GM23338 (cell line): ENCODE measurements around the gene RAC2.

Experiments used
- CREB1 ChIP-seq: fragments of 250-450 bp; sonication (Bioruptor Pico); IDR thresholded peaks from 2 replicates; pipeline ENCODE4 v1.5.0; 2020; ENCODE audit warnings: low read depth, mild to moderate bottlenecking, moderate library complexity
- CTCF ChIP-seq, 2 experiments: fragments of 200-600 bp in 1 of 2; sonication (generic) in 1 of 2; conservative IDR thresholded peaks; 2 replicates each; pipeline versions ENCODE4 v1.5.1 to v1.6.1; 2016 to 2017; ENCODE audit warnings: antibody characterized with exemption in 2 of 2, low read depth in 2 of 2, mild to moderate bottlenecking in 2 of 2, moderate library complexity in 1 of 2
- ETS1 ChIP-seq: IDR thresholded peaks from 2 replicates; pipeline ENCODE4 v1.6.1; 2016; ENCODE audit warnings: antibody characterized with exemption
- EZH2 ChIP-seq: fragments of 200-600 bp; sonication (generic); IDR thresholded peaks from one replicate; pipeline ENCODE4 v1.8.0; 2017; ENCODE audit warnings: antibody characterized with exemption, mild to moderate bottlenecking, low read depth; ENCODE audit not compliant: unreplicated experiment
- EZH2phosphoT487 ChIP-seq: fragments of 200-600 bp; sonication (generic); IDR thresholded peaks from one replicate; pipeline ENCODE4 v1.8.1; 2018; ENCODE audit warnings: antibody characterized with exemption; ENCODE audit not compliant: unreplicated experiment
- JUNB ChIP-seq: IDR thresholded peaks from one replicate; pipeline ENCODE4 v1.6.1; 2016; ENCODE audit warnings: antibody characterized with exemption; ENCODE audit not compliant: unreplicated experiment
- NANOG ChIP-seq: IDR thresholded peaks from 2 replicates; pipeline ENCODE4 v1.6.1; 2016; ENCODE audit warnings: antibody characterized with exemption, borderline replicate concordance
- POLR2AphosphoS5 ChIP-seq: IDR thresholded peaks from 2 replicates; pipeline ENCODE4 v1.6.1; 2016; ENCODE audit warnings: antibody characterized with exemption, low read depth
- REST ChIP-seq: IDR thresholded peaks from one replicate; pipeline ENCODE4 v1.6.1; 2018; ENCODE audit warnings: antibody characterized with exemption; ENCODE audit not compliant: unreplicated experiment
- STAT1 ChIP-seq: IDR thresholded peaks from one replicate; pipeline ENCODE4 v1.6.1; 2016; ENCODE audit warnings: antibody characterized with exemption; ENCODE audit not compliant: unreplicated experiment
- ZNF114 ChIP-seq: fragments of 250-450 bp; sonication (Bioruptor Pico); IDR thresholded peaks from 2 replicates; pipeline ENCODE4 v1.5.0; 2020; ENCODE audit warnings: mild to moderate bottlenecking, moderate library complexity
- ZNF331 ChIP-seq: fragments of 250-450 bp; sonication (Bioruptor Pico); IDR thresholded peaks from 2 replicates; pipeline ENCODE4 v1.5.0; 2020; ENCODE audit warnings: low read depth, mild to moderate bottlenecking, moderate library complexity
- TF ChIP-seq, protein P1 (sequence below): fragments of 250-450 bp; sonication (Bioruptor Pico); IDR thresholded peaks from 2 replicates; pipeline ENCODE4 v1.5.0; 2020; ENCODE audit warnings: mild to moderate bottlenecking, moderate library complexity

DNA sequence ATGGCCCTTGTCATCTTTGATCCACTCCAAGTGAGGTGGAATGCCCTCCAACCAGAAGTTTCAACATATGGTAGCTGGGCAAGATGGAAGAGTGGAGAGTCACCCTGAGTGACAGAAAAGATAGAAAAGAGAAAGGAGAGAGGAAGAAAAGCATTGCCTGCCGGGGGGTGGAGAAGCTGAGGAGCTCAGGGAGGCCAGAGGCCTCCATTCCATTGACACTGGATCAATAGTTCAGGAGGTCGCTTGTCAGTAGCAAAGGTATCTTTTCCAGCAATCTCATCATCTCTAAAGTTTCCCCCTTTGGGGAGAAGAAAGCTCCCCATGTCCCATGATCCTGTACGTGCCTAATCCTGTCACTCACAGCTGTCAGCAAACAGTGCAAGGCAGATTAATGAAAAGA lies 49.3 kb downstream of the RAC2 start:
- TF ChIP-seq CTCF (conservative IDR thresholded peaks at IDR 0.05; ENCODE audit: low read depth in 2 of 2) (no peak), REST (no peak), POLR2AphosphoS5 (no peak), EZH2 (no peak), EZH2phosphoT487 (no peak), ZNF114 (CRISPR knock-in tag) (no peak), NANOG (no peak), CREB1 (CRISPR knock-in tag) (no peak), ETS1 (no peak), JUNB (no peak), STAT1 (no peak), ZNF331 (CRISPR knock-in tag) (no peak)
- TF ChIP-seq, protein P1, sequence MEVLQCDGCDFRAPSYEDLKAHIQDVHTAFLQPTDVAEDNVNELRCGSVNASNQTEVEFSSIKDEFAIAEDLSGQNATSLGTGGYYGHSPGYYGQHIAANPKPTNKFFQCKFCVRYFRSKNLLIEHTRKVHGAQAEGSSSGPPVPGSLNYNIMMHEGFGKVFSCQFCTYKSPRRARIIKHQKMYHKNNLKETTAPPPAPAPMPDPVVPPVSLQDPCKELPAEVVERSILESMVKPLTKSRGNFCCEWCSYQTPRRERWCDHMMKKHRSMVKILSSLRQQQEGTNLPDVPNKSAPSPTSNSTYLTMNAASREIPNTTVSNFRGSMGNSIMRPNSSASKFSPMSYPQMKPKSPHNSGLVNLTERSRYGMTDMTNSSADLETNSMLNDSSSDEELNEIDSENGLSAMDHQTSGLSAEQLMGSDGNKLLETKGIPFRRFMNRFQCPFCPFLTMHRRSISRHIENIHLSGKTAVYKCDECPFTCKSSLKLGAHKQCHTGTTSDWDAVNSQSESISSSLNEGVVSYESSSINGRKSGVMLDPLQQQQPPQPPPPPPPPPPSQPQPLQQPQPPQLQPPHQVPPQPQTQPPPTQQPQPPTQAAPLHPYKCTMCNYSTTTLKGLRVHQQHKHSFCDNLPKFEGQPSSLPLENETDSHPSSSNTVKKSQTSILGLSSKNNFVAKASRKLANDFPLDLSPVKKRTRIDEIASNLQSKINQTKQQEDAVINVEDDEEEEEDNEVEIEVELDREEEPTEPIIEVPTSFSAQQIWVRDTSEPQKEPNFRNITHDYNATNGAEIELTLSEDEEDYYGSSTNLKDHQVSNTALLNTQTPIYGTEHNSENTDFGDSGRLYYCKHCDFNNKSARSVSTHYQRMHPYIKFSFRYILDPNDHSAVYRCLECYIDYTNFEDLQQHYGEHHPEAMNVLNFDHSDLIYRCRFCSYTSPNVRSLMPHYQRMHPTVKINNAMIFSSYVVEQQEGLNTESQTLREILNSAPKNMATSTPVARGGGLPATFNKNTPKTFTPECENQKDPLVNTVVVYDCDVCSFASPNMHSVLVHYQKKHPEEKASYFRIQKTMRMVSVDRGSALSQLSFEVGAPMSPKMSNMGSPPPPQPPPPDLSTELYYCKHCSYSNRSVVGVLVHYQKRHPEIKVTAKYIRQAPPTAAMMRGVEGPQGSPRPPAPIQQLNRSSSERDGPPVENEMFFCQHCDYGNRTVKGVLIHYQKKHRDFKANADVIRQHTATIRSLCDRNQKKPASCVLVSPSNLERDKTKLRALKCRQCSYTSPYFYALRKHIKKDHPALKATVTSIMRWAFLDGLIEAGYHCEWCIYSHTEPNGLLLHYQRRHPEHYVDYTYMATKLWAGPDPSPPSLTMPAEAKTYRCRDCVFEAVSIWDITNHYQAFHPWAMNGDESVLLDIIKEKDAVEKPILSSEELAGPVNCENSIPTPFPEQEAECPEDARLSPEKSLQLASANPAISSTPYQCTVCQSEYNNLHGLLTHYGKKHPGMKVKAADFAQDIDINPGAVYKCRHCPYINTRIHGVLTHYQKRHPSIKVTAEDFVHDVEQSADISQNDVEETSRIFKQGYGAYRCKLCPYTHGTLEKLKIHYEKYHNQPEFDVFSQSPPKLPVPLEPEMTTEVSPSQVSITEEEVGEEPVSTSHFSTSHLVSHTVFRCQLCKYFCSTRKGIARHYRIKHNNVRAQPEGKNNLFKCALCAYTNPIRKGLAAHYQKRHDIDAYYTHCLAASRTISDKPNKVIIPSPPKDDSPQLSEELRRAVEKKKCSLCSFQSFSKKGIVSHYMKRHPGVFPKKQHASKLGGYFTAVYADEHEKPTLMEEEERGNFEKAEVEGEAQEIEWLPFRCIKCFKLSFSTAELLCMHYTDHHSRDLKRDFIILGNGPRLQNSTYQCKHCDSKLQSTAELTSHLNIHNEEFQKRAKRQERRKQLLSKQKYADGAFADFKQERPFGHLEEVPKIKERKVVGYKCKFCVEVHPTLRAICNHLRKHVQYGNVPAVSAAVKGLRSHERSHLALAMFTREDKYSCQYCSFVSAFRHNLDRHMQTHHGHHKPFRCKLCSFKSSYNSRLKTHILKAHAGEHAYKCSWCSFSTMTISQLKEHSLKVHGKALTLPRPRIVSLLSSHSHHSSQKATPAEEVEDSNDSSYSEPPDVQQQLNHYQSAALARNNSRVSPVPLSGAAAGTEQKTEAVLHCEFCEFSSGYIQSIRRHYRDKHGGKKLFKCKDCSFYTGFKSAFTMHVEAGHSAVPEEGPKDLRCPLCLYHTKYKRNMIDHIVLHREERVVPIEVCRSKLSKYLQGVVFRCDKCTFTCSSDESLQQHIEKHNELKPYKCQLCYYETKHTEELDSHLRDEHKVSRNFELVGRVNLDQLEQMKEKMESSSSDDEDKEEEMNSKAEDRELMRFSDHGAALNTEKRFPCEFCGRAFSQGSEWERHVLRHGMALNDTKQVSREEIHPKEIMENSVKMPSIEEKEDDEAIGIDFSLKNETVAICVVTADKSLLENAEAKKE (CRISPR knock-in tag), result no peak
